Activated naive CD8-positive, alpha-beta T cell treated with anti-CD3 and anti-CD28 coated beads, Interleukin-2, amount 50 U/mL, for 24 hours (primary cell): ENCODE results near the gene TRAPPC2L.

ENCODE experiments used
- ATAC-seq: fragments of 150-1000 bp; cut with Tn5 transposase; one replicate; pipeline ENCODE4 v1.10.0; 2021
- DNase-seq: peaks from one replicate; pipeline ENCODE4 v3.0.0; 2021
- H3K27ac Mint-ChIP-seq: one replicate; pipeline ENCODE4 v1.8.0; 2021; ENCODE audit warnings: mild to moderate bottlenecking, mixed read lengths
- H3K27me3 Mint-ChIP-seq: one replicate; pipeline ENCODE4 v1.8.0; 2021; ENCODE audit warnings: mixed read lengths
- H3K36me3 Mint-ChIP-seq: one replicate; pipeline ENCODE4 v1.8.0; 2021; ENCODE audit warnings: low read depth, mixed read lengths
- H3K4me1 Mint-ChIP-seq: one replicate; pipeline ENCODE4 v1.8.0; 2021; ENCODE audit warnings: mixed read lengths
- H3K4me3 Mint-ChIP-seq: one replicate; pipeline ENCODE4 v1.8.0; 2021; ENCODE audit warnings: mild to moderate bottlenecking, moderate library complexity, mixed read lengths
- H3K9me3 Mint-ChIP-seq: one replicate; pipeline ENCODE4 v1.8.0; 2021; ENCODE audit warnings: mixed read lengths

The TRAPPC2L gene, protein sequence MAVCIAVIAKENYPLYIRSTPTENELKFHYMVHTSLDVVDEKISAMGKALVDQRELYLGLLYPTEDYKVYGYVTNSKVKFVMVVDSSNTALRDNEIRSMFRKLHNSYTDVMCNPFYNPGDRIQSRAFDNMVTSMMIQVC

DNA sequence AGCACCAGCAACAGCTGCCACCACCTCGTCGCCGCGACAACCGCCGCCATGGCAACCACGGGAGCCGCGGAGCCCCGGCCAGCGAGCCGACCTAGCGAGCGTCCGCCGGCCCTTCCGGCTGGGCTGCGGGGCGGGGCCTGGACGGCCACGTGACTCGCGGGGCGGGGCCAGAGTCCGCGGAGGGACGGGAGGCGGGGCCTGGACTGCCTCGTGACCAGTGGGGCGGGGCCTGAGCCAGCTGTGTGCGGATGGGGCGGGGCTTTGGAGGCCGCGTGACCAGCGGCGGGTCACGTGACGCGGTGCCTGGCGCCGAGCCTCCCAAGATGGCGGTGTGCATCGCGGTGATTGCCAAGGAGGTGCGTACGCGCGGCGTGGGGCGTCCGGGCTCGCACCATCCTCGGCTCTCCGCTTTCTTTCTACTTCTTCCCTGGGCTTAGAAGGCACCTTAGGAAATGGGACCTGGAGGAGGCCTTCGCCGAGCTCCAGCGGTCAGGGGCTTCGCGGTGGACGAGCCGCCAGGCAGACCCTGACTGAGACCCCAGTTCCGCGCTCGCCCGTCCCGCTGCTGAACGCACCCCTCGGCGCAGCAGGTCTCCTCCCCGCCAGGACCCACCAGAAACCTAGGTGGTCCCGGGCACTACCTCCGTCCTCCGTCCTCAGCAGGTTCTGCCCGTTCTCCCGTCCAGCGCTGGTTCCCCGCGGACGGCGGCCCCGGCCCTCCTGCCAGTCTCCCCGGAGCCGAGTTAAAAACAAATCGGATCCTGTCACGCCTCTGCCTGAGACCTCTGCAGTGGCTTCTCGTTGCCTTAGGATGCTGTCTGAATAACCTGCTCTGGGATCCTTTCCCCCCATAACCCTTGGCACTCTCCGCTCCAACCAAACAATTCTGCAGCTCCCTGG is at the start of gene TRAPPC2L, which contains the start of gene GALNS:
Gene TRAPPC2L, plus strand, starts transcription at position 300 of the 900 bp plus-strand sequence. Its CDS starts 24 bp downstream, at position 324.
Gene GALNS, minus strand, starts transcription at position 120 of the 900 bp plus-strand sequence. Its CDS starts 70 bp downstream, at position 50.
- H3K4me3 Mint-ChIP-seq = peak within 1 kb of the TSS; percentile 99
- H3K9me3 Mint-ChIP-seq = no peaks in the 10 kb centered on the region
- peaks cover 29% of the 10 kb centered on the region for H3K4me1 Mint-ChIP-seq
- ATAC-seq (peak; percentile 69), DNase-seq (peak; percentile 100)
- H3K27me3 Mint-ChIP-seq = no peaks in the 10 kb centered on the region
- peaks cover 6% of the 10 kb centered on the region for H3K36me3 Mint-ChIP-seq
- H3K27ac Mint-ChIP-seq = peak within 1 kb of the TSS; percentile 88

DNA sequence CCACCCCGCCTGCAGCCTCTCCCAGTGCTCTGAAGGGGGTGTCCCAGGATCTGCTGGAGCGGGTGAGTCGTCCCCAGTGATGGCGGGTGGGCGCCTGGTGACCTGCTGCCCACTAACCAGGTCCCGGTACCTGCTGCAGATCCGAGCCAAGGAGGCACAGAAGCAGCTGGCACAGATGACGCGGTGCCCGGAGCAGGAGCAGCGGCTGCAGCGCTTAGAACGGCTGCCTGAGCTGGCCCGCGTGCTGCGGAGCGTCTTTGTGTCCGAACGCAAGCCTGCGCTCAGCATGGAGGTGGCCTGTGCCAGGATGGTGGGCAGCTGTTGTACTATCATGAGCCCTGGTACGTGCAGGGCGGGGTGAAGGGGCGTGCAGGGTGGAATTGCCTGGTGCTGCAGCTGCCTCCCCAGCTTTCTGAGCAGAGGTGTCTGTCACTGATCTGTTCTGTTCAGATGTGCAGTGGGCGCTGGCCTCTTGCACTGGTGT is 49.7 kb upstream of the TRAPPC2L start:
- peak overlapping the region; percentile 14 for H3K4me3 Mint-ChIP-seq
- H3K9me3 Mint-ChIP-seq = no peaks in the 10 kb centered on the region
- peak overlapping the region; percentile 39 for H3K27ac Mint-ChIP-seq
- ATAC-seq = no peak
- H3K27me3 Mint-ChIP-seq = no peaks in the 10 kb centered on the region
- H3K36me3 Mint-ChIP-seq = peaks cover 34% of the 10 kb centered on the region
- peaks cover 24% of the 10 kb centered on the region for H3K4me1 Mint-ChIP-seq
- DNase-seq = no peak

DNA sequence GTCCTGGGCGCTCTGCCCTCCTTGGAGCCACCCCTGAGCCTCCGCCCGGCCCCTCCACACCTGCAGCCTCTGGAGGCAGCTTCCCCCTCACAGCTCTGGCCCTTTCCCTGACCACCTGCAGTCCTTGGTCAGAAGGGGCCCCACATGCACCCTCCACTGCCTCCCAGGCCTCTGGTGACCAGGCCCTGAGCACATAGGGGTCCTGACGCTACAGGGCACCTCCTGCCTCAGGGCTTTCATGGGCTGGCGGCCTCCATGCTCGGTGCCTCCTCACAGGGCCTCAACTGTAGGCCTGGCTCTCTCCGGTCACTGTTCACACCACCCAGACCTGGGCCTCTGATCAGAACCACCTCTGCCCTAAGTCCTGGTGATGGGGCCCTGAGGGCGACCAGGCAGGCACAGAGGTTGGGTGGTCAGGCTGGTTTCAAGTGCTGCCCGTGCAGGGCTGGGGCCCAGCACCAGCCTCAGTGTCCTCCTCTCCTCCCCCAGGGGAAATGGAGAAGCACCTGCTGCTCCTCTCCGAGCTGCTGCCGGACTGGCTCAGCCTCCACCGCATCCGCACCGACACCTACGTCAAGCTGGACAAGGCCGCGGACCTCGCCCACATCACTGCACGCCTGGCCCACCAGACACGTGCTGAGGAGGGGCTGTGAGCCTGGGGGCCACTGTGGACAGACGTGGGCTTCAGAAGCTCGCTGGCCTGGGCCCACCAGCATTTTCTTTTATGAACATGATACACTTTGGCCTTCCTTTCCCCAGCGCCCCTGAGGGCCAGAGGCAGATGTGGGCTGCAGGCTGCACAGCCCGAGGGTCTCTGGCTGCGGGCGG is 49.1 kb upstream of the TRAPPC2L start:
- H3K4me1 Mint-ChIP-seq = peaks cover 24% of the 10 kb centered on the region
- H3K27me3 Mint-ChIP-seq = no peaks in the 10 kb centered on the region
- peak overlapping the region; percentile 69 for H3K27ac Mint-ChIP-seq
- peaks cover 34% of the 10 kb centered on the region for H3K36me3 Mint-ChIP-seq
- H3K9me3 Mint-ChIP-seq = no peaks in the 10 kb centered on the region
- DNase-seq (no peak), ATAC-seq (no peak)
- peak overlapping the region; percentile 32 for H3K4me3 Mint-ChIP-seq

DNA sequence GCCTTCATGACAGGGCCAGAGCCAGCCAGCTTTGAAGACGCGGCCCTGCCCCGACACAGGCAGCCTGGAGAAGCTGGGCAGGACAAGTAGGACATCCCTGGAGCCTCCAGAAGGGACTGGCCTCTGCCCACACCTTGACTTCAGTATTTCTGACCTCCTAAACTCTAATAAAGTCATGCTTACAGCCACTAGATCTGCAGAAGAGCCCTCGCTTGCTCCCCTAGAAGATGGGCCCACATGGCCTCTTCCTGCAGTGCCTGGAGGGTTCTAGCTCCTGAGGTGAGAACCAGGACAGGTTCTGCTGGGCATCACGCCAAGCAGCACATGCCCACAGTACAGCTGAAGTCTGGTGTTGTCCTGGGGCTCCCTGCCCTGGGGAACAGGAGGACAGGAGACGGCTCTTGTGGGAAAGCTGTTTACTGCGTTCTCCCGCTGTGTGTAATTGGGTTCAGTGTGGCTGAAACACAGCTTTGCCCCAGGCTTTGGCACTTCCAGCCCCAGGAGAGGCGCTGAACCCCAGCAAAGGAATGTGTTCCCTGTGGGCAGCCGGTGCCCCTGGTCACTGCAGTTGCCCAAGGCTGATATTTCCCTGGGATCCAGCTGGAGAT is 47.8 kb upstream of the TRAPPC2L start:
- Mint-ChIP-seq H3K27ac (peak overlapping the region; percentile 69), H3K4me1 (peaks cover 24% of the 10 kb centered on the region), H3K4me3 (peak overlapping the region; percentile 87), H3K9me3 (no peaks in the 10 kb centered on the region), H3K36me3 (peaks cover 33% of the 10 kb centered on the region), H3K27me3 (no peaks in the 10 kb centered on the region)
- no peak for DNase-seq
- no peak for ATAC-seq

DNA sequence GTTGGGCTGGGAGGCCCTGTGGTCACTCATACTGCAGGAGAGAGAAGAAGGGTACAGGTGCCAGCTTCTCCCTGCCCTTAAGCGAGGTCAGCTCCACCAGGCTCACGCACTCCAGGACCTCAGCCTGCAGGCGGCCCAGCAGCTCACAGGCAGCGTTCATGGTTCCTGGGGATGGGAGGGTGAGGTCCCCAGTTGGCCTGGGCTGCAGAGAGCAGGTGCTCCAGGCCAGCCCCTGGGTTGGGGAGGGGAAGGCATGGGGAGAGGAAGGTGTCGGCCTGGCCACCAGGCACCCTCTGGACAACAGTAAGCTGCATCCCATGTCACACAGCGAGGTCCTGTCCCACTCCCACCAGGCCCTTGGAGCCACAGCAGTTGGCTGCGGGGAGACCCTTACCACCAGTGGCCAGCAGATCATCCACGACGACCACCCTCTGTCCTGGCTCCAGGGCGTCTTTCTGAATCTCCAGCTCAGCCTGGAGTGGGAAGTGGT is 47.2 kb upstream of the TRAPPC2L start:
- H3K27ac Mint-ChIP-seq = peak overlapping the region; percentile 95
- H3K36me3 Mint-ChIP-seq = peaks cover 28% of the 10 kb centered on the region
- H3K4me1 Mint-ChIP-seq = peaks cover 24% of the 10 kb centered on the region
- ATAC-seq (no peak), DNase-seq (peak; percentile 31)
- H3K9me3 Mint-ChIP-seq = no peaks in the 10 kb centered on the region
- H3K27me3 Mint-ChIP-seq = no peaks in the 10 kb centered on the region
- H3K4me3 Mint-ChIP-seq = peak overlapping the region; percentile 87

DNA sequence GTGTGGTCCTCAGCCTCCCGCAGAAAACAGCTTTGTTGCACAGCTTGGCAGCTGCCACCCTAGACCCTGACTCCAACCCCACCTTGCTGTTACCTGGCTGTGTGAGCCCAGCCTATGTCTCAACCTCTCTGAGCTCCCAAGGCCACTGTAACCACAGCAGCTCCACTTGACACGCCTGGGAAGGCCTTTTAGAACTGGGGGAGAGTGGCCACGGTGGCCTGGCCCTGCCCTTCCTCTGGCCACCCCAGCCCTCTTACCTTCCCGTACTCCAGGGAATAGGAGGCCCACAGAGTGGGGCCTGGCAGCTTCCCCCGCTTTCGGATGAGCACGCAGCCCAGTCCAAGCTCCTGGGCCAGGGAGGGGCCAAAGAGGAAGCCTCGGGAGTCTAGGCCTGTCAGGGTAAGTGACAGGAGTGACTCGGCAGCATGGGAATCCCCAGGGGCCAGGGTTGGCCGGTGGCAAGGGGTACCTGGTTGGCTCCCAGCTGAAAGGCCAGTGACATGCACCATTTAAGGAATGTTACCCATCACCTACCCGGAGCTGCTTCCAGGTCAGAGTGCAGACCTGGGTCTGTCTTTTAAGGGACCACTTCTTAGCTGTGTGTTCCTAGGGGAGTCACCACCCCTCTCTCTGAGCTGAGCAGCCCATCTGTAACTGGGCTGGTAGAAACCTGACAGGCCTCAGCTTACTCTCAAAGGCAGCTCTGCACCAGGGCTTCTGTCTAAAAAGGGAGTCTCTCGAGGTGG is 46.6 kb upstream of the TRAPPC2L start:
- Mint-ChIP-seq H3K27ac (peak overlapping the region; percentile 95), H3K36me3 (peaks cover 28% of the 10 kb centered on the region), H3K4me1 (peaks cover 24% of the 10 kb centered on the region), H3K27me3 (no peaks in the 10 kb centered on the region), H3K9me3 (no peaks in the 10 kb centered on the region), H3K4me3 (peak overlapping the region; percentile 87)
- ATAC-seq = peak; percentile 39
- DNase-seq = peak; percentile 67

DNA sequence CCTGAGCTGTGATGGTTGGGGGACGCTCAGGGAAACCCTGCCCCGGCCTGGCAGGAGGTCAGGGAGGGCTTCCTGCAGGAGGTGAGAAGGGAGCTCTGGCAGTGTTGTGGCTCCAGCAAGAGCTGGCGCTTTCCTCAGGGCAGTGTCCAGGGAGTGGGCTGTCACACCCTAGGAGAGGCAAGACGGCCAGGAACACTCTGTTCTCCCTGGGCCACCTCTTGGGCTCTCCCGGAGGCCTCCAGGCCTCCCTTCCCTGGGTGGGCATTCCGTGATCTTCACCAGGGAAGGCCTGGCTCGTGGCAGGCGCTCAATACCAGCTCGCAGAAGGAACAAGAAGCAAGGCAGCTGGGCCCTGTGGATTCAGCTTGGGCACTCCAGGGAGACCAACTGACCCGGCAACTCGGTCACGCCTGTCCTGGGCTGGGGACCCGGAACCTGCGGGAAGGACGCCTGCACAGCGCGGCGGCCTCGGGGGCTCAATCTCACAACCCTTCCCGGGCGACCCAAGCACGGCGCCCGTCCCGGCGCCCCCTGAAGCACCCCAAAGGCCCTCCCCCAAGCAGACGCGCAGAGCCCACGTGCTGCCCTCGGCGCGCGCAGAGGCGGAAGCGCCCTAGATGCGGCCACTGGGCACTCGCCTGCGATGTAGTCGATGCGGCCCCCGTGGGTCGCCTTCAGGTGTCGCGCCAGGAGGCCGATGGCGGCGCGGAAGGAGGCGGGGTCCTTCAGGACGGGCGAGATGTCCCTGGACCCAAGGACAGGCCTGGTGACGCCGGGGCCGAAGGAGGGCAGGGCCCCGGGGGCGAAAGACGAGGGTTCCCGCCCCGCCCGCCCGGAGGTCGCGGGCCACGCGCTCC is 45.8 kb upstream of the TRAPPC2L start:
- H3K36me3 Mint-ChIP-seq = peaks cover 28% of the 10 kb centered on the region
- peaks cover 24% of the 10 kb centered on the region for H3K4me1 Mint-ChIP-seq
- ATAC-seq (peak; percentile 38), DNase-seq (peak; percentile 73)
- H3K9me3 Mint-ChIP-seq = no peaks in the 10 kb centered on the region
- H3K4me3 Mint-ChIP-seq = peak overlapping the region; percentile 87
- peak overlapping the region; percentile 95 for H3K27ac Mint-ChIP-seq
- H3K27me3 Mint-ChIP-seq = no peaks in the 10 kb centered on the region

DNA sequence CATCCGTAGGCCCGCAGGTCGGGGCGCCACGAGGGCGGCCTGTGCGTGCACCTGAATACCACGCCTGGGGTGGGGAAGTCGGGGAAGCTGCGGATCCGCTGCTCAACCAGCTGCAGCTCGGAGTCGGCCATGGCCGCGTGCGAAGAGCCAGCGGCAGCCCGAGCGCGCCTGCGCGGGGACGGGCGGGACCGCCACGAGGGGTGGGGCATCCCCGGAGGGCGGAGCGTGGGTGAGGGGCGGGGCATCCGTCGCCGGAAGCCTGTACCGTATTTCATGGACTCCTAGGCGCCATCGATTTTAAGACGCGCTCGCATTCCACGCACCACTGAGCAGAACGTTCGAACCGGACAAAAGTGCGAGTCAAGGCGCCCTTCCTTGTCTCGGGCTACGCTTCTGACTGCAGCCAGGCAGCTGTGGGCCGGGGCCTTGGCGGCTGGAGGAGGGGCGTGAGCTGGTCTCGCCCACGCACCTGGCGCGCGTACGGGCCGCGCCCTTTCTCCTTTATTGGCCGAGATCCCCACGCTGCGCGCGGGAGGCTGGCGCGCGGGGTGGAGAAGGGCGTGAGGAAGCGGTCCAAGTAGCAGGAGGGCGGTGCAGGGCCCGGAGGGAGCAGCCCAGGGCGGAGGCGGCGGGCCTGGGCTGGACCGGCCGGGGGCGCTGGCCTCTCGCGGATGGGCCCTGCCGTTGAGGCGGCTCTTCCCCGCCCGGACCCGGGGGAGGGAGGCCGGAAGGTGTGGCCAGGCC is 45.0 kb upstream of the TRAPPC2L start, which contains the start of gene APRT:
Gene APRT, minus strand, starts transcription at position 160 of the 744 bp plus-strand sequence. Its CDS starts 29 bp downstream, at position 131.
- H3K4me3 Mint-ChIP-seq = peak within 1 kb of the TSS; percentile 87
- ATAC-seq (peak; percentile 58), DNase-seq (peak; percentile 98)
- H3K27ac Mint-ChIP-seq = peak within 1 kb of the TSS; percentile 95
- H3K27me3 Mint-ChIP-seq = no peaks in the 10 kb centered on the region
- H3K9me3 Mint-ChIP-seq = no peaks in the 10 kb centered on the region
- H3K4me1 Mint-ChIP-seq = peaks cover 24% of the 10 kb centered on the region
- H3K36me3 Mint-ChIP-seq = peaks cover 28% of the 10 kb centered on the region

DNA sequence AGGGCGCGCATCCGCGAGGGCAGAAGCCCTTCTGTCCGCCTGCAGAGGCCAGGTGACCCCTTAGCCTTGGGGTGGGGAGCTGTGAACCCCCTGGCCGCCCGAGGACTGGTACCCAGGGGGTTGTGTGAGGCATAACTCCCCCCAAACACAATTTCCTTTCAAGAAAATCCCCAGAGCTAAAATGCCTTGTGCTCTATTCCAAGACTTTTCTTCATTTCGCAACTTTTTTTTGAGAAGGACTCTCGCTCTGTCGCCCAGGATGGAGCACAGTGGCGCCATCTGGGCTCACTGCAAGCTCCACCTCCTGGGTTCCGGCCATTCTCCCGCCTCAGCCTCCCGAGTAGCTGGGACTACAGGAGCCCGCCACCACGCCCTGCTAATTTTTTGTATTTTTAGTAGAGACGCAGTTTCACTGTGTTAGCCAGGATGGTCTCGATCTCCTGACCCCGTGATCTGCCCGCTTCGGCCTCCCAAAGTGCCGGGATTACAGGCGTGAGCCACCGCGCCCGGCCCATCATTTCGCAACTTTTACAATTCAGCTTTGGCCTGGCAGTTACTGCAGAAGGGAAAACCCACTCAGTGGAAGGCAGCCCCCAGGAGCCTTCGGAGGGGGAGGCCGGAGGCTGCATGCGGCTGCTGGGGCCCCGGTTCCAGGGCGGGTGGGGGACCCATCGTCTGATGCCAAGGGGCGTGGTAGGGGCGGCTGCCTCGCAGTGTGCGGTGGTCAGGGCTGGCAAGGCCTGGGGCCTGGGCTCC is 44.2 kb upstream of the TRAPPC2L start:
- Mint-ChIP-seq H3K9me3 (no peaks in the 10 kb centered on the region), H3K4me3 (peak overlapping the region; percentile 87), H3K27me3 (no peaks in the 10 kb centered on the region), H3K36me3 (peaks cover 26% of the 10 kb centered on the region), H3K4me1 (peaks cover 22% of the 10 kb centered on the region), H3K27ac (peak overlapping the region; percentile 86)
- DNase-seq = peak; percentile 36
- ATAC-seq = no peak

DNA sequence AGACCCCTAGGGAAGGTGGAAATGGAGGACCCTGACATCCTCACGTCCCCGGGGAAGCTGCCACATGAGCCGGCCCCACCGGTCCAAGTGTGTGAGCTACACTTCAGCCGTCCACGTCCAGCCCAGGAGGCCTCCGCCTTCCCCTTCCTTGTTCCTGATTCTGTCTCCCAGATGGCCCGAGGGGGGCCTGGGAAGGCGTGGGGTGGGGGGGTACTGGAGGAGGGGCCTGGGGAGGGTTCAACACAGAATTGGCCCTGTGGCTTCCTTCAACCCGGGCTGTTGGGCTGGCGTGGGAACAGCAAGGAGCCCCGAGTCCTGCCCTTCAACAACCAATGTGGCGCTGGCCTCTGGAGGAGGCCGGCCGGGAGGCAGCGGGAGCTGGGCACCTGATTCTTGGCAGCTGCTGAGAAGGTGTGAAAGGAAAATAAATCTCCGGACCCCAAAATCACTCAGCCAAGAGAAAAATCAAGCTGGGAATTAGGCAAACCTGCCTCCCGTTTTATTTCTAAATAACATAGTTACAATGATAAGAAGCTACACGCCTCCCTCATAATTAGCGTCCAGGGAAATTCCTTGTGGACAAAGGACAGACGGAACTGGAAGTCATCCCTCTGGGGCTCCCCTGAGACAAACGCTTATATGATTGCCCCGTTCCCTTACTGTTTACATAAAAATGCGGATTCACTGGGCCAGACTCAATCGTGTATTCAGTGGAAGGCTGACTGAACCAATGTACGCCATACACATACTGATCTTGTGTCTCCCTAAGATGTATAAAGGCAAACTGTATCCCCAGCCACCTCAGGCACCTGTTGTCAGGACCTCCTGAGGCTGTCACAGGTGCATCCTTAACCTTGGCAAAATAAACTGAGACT is 43.4 kb upstream of the TRAPPC2L start:
- H3K4me1 Mint-ChIP-seq = peaks cover 21% of the 10 kb centered on the region
- DNase-seq (no peak), ATAC-seq (no peak)
- no peak overlapping the region for H3K27ac Mint-ChIP-seq
- H3K27me3 Mint-ChIP-seq = no peaks in the 10 kb centered on the region
- no peaks in the 10 kb centered on the region for H3K9me3 Mint-ChIP-seq
- H3K4me3 Mint-ChIP-seq = peak overlapping the region; percentile 17
- H3K36me3 Mint-ChIP-seq = peaks cover 19% of the 10 kb centered on the region

DNA sequence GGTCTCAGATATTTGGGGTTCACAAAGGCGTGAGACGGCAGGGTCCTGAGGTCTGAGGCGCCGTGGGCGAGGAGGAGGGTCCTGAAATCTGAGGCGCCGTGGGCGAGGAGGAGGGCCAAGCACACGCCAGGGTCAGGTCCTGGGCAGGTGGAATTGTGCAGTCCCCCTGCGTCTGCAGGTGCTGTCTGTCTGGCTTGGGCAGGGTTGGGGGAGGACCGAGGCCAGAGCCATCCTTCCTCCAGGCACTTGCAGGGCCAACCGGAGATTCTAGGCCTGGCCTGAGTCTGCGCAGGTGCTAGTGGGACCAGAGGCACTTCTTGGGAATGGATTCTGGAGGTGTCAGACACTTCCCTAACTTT is 42.8 kb upstream of the TRAPPC2L start:
- ATAC-seq = no peak
- DNase-seq = no peak
- H3K9me3 Mint-ChIP-seq = no peaks in the 10 kb centered on the region
- H3K27ac Mint-ChIP-seq = no peak overlapping the region
- H3K36me3 Mint-ChIP-seq = peaks cover 16% of the 10 kb centered on the region
- H3K4me3 Mint-ChIP-seq = peak overlapping the region; percentile 17
- H3K4me1 Mint-ChIP-seq = peaks cover 15% of the 10 kb centered on the region
- H3K27me3 Mint-ChIP-seq = no peaks in the 10 kb centered on the region
